HG02852 (cell line): Measurements from ENCODE around the gene BHLHE23.

ENCODE experiments used
- ATAC-seq: cut with Tn5 transposase; IDR thresholded peaks from one replicate; pipeline ENCODE4 v1.9.1; 2021; ENCODE audit warnings: mild to moderate bottlenecking, moderate library complexity; ENCODE audit not compliant: unreplicated experiment

Gene BHLHE23

DNA sequence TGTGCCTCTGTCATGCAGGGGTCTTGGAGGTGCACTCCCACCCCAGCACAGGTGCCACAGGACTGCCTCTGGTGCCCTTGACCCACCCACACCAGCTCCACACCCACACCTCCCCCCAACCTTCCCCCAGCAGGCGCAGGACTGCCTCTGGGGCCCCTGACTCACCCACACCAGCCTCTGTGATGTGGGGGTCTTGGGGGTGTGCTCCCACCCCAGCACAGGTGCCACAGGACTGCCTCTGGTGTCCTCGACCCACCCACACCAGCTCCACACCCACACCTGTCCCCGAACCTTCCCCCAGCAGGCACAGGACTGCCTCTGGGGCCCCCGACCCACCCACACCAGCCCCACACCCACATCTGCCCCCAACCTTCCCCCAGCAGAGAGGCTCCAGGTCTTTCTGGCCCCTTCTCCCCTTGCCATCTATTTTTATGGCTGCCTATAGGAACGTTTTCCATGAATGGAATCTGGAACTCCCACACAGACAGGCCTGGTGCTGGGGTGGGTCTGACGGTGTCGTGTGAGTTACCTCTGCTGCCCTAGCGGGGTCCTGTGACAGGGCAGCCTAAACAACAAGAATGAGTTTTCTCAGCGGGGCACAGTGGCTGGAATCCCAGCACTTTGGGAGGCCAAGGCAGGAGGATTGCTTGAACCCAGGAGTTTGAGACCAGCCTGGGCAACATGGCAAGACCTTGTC is 30.8 kb downstream of the BHLHE23 start:
- ATAC-seq = no peak

DNA sequence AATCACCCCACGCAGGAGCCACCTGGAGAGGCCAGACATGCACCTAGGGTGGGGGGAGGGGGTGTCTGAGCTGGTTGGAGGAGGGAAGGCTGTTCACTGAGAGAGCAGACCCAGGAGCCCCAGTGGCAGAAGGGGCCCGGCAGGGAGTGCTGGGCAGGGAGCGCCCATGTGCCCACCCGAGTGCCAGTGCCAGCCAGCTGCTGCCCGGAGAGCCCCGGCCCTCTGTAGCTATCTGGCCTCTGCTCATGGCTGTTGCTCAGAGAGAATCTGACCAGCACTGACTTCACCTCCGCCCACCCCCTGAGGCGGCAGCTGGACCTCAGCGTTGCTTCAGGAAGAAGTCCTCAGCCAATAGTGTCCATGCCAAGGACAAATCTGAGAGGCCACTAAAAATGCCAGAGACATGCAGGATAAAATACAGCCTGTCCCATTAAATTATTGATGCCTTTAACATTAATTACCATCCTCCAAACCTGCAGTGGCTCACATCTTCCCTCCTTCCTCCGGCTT is 31.5 kb downstream of the BHLHE23 start:
- ATAC-seq = no peak

DNA sequence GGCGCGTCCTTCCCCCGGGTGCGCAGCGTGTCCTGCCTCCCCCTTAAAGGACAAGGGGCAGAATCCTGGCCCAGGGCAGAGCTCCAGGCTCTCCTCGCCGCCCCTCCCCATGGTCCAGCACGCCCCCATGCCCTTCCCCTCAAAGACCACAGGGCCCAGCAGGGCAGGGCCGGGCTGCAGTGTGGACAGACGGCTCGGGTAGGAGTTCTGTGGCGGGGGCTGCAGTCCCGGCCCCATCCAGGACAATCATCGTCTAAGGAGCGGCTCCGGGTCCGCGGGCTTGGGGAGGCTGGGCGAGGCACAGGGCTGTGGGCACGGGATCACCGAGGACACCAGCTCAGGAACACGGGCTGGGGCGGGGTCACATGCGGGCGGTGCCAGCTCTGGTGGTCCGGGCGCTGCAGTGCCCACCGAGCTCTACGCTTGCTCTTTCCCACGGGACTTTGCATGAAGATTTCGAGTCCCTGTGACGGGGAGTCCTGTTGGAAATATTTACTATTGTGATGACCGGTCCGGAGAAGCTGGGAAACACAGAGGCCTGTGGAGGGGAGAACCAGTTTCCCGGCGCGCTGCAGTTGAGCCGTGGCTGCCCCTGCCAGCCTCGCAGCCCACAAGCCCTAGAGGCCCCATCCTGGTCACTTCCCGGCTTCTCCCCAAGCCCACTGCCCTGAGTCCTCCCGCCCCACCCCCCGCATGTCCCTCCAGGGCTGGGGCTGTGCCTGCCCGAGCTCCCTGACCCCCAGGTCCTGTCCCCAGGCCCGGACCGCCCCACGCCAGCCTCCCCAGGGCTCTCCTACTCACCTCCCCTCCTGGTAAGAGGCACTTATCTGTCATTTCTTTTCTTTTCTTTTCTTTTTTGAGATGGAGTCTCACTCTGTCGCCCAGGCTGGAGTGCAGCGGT is 33.7 kb downstream of the BHLHE23 start:
- ATAC-seq = no peak

DNA sequence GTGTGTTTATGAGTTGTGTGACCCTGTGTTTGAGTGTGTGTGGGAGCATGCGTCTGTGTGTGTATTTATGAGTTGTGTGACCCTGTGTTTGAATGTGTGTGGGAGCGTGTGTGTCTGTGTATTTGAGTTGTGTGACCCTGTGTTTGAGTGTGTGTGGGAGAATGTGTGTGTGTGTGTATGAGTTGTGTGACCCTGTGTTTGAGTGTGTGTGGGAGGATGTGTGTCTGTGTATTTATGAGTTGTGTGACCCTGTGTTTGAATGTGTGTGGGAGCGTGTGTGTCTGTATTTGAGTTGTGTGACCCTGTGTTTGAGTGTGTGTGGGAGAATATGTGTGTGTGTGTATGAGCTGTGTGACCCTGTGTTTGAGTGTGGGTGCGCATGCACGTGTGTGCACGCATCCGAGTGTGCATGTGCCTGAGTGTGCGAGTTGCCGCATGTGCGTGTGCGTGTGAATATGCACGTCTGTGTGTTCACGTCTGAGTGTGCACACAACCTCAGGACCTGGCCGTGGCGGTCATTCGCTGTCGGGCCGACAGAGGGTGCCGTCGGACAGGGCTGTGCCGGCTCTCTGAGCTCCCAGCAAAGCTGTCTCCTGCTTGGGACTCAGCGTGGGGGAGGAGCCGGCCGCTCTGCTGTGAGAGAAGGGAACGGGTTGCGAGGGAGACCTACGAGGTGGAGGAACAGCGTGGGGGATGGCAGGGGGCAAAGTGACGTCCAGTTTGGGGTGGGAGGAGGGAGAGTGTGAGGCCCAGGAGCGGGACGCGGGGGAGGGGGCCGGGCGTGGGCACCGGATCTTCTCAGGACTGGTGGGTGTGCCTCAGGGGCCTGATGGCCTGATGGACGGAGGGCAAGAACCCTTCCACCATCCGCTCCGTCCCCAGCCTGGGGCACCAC is 34.6 kb downstream of the BHLHE23 start:
- no peak for ATAC-seq

DNA sequence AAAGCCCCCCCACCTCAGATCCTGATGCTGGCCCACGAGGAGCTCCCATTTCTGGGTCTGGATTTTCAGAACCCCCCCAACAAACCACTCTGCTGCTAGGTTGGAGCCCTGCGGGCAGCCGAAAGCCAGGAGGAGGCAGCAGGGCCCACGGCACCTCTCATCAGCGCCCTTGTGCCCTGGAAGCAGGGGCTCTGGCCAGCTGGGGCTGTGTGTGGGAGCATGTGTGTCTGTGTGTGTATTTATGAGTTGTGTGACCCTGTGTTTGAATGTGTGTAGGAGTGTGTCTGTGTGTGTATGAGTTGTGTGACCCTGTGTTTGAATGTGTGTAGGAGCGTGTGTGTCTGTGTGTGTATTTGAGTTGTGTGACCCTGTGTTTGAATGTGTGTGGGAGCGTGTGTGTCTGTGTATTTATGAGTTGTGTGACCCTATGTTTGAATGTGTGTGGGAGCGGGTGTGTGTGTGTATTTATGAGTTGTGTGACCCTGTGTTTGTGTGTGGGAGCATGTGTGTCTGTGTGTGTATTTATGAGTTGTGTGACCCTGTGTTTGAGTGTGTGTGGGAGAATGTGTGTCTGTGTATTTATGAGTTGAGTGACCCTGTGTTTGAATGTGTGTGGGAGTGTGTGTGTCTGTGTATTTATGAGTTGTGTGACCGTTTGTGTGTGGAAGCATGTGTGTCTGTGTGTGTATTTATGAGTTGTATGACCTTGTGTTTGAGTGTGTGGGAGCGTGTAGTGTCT is 35.4 kb downstream of the BHLHE23 start:
- no peak for ATAC-seq

DNA sequence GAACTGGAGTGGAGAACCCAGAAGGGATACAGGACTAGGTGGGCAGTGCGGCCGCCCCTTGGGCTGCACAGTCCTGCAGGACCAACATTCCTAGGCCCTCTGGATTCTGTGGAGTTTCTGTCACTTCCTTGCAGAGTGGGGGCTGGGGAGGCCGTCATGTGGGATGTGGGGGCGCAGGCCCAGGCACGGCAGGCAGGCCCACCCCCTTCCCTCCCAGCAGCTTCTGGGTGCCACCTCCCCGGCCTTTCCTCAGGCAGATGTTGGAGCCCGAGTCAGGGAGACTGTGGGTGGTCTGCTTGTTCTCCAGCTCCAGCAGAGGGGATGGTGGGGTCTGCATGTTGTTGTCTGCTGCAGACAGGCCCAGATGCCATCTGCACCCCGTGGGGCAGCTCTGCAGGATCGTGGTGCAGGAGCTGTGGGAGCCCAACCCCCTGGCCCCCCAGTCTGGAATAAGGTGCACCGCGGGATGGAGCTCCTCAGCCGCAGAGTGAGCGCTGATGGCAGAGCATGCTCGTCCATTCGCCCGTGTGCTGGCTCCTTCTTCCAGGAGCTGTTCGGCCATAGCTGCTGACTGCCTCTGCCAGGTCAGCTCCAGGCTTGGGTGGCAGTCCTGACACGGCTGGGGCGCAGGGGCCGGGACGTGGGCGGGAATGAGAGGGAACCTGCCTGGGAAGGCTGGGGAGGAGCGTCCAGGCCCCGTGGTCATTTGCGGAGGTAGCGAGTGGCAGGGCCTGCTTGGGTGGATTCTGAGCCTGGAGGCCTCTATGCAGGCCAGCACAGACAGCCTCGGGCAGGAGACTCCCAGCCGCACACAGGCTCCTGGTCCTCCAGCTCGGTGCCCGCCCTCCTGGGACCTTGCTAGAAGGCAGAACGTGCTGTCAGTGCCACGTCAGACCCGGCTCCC is 36.2 kb downstream of the BHLHE23 start:
- ATAC-seq = no peak

DNA sequence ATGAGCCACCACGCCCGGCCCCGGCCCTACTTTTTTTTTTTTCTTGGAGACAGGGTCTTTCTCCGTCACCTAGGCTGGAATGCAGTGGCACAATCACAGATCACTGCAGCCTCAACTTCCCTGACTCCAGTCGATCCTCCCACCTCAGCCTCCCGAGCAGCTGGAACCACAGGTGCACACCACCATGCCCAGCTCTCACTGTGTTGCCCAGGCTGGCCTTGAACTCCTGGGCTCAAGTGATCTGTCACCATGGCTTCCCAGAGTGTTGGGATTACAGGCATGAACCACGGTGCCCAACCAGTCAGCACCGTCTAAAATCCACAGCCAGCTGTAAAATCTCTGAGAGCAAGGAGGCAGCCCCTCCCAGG is 36.8 kb downstream of the BHLHE23 start:
- no peak for ATAC-seq

DNA sequence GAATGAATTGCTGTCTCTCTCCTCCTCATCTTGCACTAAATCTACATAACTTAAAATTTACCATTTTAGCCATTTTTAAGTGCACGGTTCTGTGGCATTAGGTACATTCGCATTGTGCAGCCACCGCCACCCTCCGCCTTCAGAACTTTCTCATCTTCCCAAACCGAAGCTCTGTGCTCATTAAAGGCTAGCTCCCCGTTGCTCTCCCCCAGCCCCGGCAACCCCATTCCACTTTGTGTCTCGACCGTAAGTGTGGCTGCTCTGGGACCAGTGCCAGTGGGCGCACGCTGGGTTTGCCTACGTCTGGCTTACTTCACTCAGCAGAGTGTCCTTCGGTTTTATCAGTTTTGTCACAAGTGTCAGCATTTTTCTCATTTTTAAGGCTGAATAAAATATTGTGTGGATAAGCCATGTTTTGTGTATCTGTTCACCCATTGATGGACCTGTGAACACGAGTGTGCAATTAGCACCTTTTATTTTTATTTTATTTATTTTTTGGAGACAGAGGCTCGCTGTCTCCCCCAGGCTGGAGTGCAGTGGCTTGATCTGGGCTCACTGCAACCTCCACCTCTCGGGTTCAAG is 37.5 kb downstream of the BHLHE23 start:
- ATAC-seq = no peak

DNA sequence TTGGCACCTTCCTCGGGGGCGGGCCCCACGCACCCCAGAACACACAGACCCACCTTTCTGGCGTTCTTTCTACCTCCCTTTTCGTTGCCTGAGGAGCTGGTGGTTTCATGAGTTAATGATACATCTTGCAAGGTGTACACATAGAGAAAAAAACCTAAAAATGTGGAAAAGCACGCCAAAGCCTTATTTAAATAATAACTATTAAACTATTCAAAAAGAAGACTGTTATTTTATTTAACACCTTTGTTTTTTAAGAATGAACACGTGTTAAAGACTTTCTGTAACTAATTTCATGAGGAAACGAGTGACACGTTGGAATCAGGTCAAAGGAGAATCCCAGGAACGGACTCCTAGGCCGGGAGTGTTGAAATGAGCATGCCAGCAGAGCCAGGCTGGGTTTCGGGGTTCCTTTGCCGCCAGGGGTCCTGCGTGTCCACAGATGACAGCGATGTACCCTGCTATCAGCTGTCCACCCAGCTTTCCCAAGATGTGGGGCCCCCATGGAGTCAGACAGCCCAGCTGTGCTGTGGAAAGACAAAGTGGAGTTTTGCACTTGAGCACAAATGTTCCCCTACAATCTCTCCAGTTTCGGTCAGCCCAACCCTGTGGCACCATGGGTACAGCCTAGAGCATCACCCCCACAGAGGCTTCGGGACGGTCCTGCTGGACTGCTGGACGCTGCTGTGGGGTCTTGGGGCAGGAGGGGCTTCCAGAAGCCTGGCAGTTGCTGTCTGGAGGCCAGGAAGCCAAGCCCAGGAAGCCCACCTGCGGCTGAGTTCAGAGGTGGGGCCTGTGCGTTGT is 38.2 kb downstream of the BHLHE23 start:
- ATAC-seq = no peak

DNA sequence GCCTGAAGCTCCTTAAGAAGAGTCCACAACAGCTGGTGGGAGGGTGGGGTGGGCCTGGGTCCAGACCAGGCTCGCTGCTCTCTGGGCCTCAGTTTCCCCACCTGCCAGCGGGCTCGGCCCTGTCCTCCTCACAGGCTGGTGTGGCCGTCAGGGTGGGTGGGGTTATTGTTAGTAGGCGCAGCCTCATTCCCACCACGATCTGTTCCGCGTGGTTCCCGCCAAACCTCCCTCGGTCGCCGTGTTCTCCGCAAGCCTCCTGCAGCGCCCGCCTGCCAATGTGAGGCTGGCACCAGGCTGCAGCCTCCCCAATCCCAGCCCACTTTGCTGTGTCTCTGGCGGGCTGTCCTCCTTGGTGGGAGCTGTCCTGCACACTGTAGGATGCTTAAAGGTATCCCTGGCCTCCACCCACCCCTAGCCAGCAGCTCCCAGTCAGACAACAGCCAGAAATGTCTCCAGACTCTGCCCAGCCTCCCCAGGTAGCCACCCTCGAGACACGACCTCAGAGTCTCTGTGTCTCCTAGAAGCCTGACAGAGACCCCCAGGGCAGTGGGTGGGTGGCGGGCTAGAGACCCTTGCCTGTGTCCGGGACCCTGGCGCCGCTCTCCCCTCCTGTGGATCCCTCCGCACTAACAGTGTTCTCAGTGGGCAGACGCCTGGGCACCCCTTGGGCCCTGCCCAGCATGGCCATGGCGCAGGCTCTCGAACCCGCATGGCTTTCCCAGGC is 39.0 kb downstream of the BHLHE23 start:
- ATAC-seq = no peak

DNA sequence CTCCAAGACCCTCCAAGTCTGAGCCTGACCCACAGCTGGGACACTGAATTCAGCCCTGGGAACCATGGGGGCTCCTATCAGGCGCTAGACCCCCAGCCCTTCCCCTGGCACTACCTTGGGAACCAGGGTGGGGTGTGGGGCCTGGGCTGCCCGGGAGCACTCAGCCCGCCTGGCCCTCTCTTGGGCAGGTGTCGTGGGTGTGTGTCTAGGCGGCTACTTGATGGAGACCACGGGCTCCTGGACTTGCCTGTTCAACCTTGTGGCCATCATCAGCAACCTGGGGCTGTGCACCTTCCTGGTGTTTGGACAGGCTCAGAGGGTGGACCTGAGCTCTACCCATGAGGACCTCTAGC is 39.6 kb downstream of the BHLHE23 start:
- ATAC-seq = no peak

DNA sequence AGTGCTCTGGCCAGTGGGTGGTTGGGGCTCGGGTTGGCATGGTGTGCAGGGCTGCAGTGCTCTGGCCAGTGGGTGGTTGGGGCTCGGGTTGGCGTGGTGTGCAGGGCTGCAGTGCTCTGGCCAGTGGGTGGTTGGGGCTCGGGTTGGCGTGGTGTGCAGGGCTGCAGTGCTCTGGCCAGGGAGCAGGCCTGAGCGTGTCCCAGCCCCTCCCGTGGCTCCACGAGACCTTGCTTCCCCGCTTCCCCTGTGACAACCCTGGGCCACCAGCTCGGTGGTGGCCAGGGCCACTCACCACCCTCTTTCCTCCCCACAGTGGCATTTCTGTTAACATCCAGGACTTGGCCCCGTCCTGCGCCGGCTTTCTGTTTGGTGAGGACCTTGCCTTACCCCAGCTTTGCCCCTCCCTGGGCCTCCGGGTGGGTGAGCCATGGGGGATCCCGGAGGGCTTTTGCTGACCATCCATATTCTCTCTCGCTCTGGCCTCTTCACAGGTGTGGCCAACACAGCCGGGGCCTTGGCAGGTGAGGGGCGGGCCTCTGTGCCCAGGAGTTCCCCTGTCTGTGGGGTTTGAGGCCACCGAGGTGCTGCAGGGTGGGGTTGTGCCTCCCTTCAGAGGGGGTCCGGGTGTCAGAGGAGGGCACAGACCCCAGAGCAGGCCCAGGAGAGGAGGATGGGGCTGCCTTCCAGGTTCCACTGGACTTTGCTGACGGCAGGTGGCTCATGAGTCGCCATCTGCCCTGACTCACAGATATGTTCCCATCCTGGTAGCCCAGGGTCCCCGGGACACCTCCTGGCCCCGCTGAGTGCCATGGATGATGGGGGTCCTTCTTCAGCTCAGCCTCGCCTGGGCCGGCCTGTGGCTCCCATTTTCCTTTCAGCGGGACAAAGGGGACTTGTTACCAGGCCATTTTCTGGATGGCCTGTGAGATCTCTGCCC is 40.3 kb downstream of the BHLHE23 start:
- no peak for ATAC-seq

DNA sequence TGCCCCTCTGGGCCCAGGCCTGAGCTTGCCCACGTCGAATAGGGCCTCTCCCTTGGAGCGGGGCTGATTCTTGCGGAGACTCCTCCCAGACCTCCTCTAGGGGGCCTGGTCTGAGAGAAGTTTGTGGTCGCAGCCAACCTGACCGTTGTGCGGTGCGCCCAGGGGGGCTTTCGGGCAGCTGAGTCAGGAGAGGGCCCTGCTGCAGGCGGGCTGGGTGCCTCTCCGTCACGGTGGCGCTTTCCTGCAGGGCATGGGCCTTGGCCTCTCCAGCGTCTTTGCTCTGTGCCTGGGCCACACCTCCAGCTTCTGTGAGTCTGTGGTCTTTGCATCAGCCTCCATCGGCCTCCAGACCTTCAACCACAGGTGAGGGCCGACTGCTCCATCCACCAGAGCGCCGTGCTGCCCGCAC is 41.4 kb downstream of the BHLHE23 start:
- no peak for ATAC-seq

DNA sequence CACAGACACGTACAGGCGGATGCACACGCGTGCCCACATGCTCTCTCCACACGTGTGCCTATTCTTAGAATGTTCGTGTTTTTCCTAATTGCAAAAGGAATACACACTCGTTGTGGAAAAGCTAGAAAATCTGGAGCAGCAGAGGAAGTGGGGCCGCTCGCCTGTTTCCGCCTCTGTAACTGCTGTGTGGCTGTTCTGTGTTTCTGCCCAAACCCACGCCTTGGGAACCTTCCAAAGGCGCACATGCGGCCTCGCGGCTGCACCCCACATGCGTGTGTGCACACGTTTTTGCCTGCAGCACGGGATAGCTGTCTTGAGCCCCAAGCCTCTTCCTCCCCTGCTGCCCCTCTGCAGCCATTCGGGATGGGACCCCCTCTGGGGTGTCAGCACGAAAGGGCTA is 42.1 kb downstream of the BHLHE23 start:
- ATAC-seq = no peak

DNA sequence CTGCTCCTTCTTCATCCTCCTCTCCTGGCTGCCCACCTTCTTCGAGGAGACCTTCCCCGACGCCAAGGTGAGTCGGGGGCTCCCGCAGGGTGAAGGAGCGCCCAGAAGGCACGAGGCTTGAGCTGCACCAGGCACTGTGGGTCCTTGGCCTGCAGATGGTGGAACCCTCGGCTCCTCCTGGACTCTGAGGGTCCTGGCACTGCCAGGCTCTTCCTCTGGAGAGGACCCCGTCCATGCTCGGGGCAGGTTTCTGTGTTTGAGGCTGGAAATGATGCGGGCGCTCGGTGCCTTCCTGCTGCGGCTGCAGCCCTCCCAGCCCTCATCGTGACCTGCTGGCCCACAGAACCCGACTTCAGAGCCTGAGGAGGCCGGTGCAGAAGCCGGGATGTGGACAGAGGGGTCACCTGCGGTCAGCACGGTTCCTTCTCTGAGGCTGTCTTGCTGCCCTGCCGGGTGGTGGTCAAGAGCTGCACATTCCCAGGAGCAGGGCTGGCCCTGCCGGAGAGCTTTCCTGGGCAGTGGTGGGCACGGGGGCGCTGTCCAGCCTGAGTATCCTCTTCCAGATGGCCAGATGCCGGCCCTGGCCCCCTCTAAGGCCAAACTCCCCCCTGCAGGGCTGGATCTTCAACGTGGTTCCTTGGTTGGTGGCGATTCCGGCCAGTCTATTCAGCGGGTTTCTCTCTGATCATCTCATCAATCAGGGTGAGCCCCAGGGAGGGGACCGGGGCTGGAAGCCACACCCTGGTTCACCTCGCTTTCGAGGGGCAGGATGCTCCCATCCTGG is 43.0 kb downstream of the BHLHE23 start:
- no peak for ATAC-seq
